KMS-11 (cell line): ENCODE data around the gene PDE4D.

Experiments used
- H2AFZ ChIP-seq: fragments of 200-600 bp; sonication (generic); 2 replicates; pipeline ENCODE4 v1.6.1; 2016; ENCODE audit warnings: antibody characterized with exemption, mixed run types, low read depth
- H3K27ac ChIP-seq: fragments of 200-600 bp; sonication (generic); 2 replicates; pipeline ENCODE4 v1.6.1; 2016; ENCODE audit warnings: mild to moderate bottlenecking, mixed run types
- H3K27me3 ChIP-seq: fragments of 200-600 bp; sonication (generic); 2 replicates; pipeline ENCODE4 v1.6.1; 2017; ENCODE audit warnings: mild to moderate bottlenecking, low read depth, mixed run types, moderate library complexity; ENCODE audit not compliant: insufficient read depth
- H3K36me3 ChIP-seq: fragments of 200-600 bp; sonication (generic); 2 replicates; pipeline ENCODE4 v1.6.1; 2017; ENCODE audit warnings: mild to moderate bottlenecking, mixed run types; ENCODE audit not compliant: insufficient read depth
- H3K4me1 ChIP-seq: fragments of 200-600 bp; sonication (generic); 2 replicates; pipeline ENCODE4 v1.6.1; 2016; ENCODE audit warnings: mild to moderate bottlenecking, low read depth, mixed run types; ENCODE audit not compliant: poor library complexity, severe bottlenecking
- H3K4me2 ChIP-seq: fragments of 200-600 bp; sonication (generic); 2 replicates; pipeline ENCODE4 v1.7.0; 2016; ENCODE audit warnings: mild to moderate bottlenecking, mixed run types
- H3K4me3 ChIP-seq: fragments of 200-600 bp; sonication (generic); IDR thresholded peaks from 2 replicates; pipeline ENCODE4 v1.6.1; 2017; ENCODE audit warnings: low read depth, low read length, mixed read lengths; ENCODE audit not compliant: insufficient read depth
- H3K79me2 ChIP-seq: fragments of 200-600 bp; sonication (generic); 2 replicates; pipeline ENCODE4 v1.6.1; 2016; ENCODE audit warnings: low read depth, mixed run types; ENCODE audit not compliant: insufficient read depth
- H3K9ac ChIP-seq: fragments of 200-600 bp; sonication (generic); 2 replicates; pipeline ENCODE4 v1.6.1; 2016; ENCODE audit warnings: mild to moderate bottlenecking, mixed run types
- H4K20me1 ChIP-seq: fragments of 200-600 bp; sonication (generic); 2 replicates; pipeline ENCODE4 v1.6.1; 2016; ENCODE audit warnings: mild to moderate bottlenecking, mixed run types; ENCODE audit not compliant: insufficient read depth
- CTCF ChIP-seq: fragments of 200-600 bp; sonication (generic); conservative IDR thresholded peaks from 2 replicates; pipeline ENCODE4 v1.6.1; 2017; ENCODE audit warnings: low read depth, mild to moderate bottlenecking, antibody characterized with exemption, low read length, moderate library complexity, mixed read lengths

Gene PDE4D

GRCh38 chr5:59320420-59320819 is 573.1 kb downstream of the PDE4D start:
- no peak overlapping the region for H3K4me2 ChIP-seq
- H3K79me2 ChIP-seq: no peaks in the 10 kb centered on the region
- TF ChIP-seq CTCF: no peak
- no peaks in the 10 kb centered on the region for H3K36me3 ChIP-seq
- no peaks in the 10 kb centered on the region for H3K27me3 ChIP-seq
- H3K27ac ChIP-seq: no peak overlapping the region
- no peak overlapping the region for H2AFZ ChIP-seq
- no peaks in the 10 kb centered on the region for H4K20me1 ChIP-seq
- H3K9ac ChIP-seq: no peak overlapping the region
- H3K4me3 ChIP-seq: no peak overlapping the region
- H3K4me1 ChIP-seq: no peaks in the 10 kb centered on the region

- Histone ChIP-seq H3K27ac (no peak overlapping the region), H3K4me2 (no peak overlapping the region)
These were observed 574.3 kb downstream of the PDE4D start for GRCh38 chr5:59319250-59319649.

GRCh38 chr5:59317774-59318205 is 575.7 kb downstream of the PDE4D start:
- Histone ChIP-seq H3K27me3 (no peaks in the 10 kb centered on the region), H3K79me2 (no peaks in the 10 kb centered on the region), H3K36me3 (no peaks in the 10 kb centered on the region), H3K27ac (no peak overlapping the region), H3K9ac (no peak overlapping the region), H4K20me1 (no peaks in the 10 kb centered on the region), H3K4me1 (no peaks in the 10 kb centered on the region), H3K4me3 (no peak overlapping the region), H2AFZ (no peak overlapping the region), H3K4me2 (no peak overlapping the region)
- no peak for TF ChIP-seq CTCF

More at GRCh38 chr5:59319250-59319649, 574.3 kb downstream of the PDE4D start:
- H4K20me1 ChIP-seq: no peaks in the 10 kb centered on the region
- no peaks in the 10 kb centered on the region for H3K27me3 ChIP-seq
- H3K4me1 ChIP-seq: no peaks in the 10 kb centered on the region
- no peaks in the 10 kb centered on the region for H3K79me2 ChIP-seq
- H3K9ac ChIP-seq: no peak overlapping the region
- H3K36me3 ChIP-seq: no peaks in the 10 kb centered on the region
- no peak overlapping the region for H2AFZ ChIP-seq
- H3K4me3 ChIP-seq: no peak overlapping the region
- no peak for TF ChIP-seq CTCF

GRCh38 chr5:59317023-59317773 is 576.3 kb downstream of the PDE4D start:
- no peaks in the 10 kb centered on the region for H4K20me1 ChIP-seq
- H3K4me2 ChIP-seq: no peak overlapping the region
- TF ChIP-seq CTCF: no peak
- no peaks in the 10 kb centered on the region for H3K79me2 ChIP-seq
- no peak overlapping the region for H2AFZ ChIP-seq
- H3K27me3 ChIP-seq: no peaks in the 10 kb centered on the region
- H3K36me3 ChIP-seq: no peaks in the 10 kb centered on the region
- no peak overlapping the region for H3K4me3 ChIP-seq
- no peak overlapping the region for H3K9ac ChIP-seq
- H3K4me1 ChIP-seq: no peaks in the 10 kb centered on the region
- no peak overlapping the region for H3K27ac ChIP-seq
